ENCODE results near the gene ANO7.

GRCh38 chr2:241234066-241234790, 45.8 kb downstream of the ANO7 start:
- TF ChIP-seq JUN (IDR thresholded peaks at IDR 0.05; ENCODE audit: low read depth, low read length) = no peak
- TF ChIP-seq, protein P1, sequence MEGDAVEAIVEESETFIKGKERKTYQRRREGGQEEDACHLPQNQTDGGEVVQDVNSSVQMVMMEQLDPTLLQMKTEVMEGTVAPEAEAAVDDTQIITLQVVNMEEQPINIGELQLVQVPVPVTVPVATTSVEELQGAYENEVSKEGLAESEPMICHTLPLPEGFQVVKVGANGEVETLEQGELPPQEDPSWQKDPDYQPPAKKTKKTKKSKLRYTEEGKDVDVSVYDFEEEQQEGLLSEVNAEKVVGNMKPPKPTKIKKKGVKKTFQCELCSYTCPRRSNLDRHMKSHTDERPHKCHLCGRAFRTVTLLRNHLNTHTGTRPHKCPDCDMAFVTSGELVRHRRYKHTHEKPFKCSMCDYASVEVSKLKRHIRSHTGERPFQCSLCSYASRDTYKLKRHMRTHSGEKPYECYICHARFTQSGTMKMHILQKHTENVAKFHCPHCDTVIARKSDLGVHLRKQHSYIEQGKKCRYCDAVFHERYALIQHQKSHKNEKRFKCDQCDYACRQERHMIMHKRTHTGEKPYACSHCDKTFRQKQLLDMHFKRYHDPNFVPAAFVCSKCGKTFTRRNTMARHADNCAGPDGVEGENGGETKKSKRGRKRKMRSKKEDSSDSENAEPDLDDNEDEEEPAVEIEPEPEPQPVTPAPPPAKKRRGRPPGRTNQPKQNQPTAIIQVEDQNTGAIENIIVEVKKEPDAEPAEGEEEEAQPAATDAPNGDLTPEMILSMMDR (IDR thresholded peaks at IDR 0.05; ENCODE audit: control extremely low read depth in 1 of 3, insufficient read depth in 1 of 3, low read depth in 1 of 3, low read length in 3 of 3) = no peak
- no peak for TF ChIP-seq POLR2A (IDR thresholded peaks at IDR 0.05; ENCODE audit: control extremely low read depth in 1 of 2, low read depth in 2 of 2, low read length in 2 of 2)
- no peak for TF ChIP-seq PHF8 (conservative IDR thresholded peaks at IDR 0.05; ENCODE audit: low read depth, low read length)
- TF ChIP-seq, protein P2, sequence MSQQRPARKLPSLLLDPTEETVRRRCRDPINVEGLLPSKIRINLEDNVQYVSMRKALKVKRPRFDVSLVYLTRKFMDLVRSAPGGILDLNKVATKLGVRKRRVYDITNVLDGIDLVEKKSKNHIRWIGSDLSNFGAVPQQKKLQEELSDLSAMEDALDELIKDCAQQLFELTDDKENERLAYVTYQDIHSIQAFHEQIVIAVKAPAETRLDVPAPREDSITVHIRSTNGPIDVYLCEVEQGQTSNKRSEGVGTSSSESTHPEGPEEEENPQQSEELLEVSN (IDR thresholded peaks at IDR 0.05) = no peak
- TF ChIP-seq CEBPB (IDR thresholded peaks at IDR 0.05; ENCODE audit: low read depth, low read length) = no peak
- TF ChIP-seq CREB1 (IDR thresholded peaks at IDR 0.05) = no peak
- no peak for TF ChIP-seq SP4 (IDR thresholded peaks at IDR 0.05; ENCODE audit: low read length)
- no peak for TF ChIP-seq EP300 (IDR thresholded peaks at IDR 0.05; ENCODE audit: borderline replicate concordance in 1 of 2, low read depth in 2 of 2, low read length in 2 of 2)
